GM19025 (cell line): ENCODE data around the gene METTL24.
"Not testable (repeated sequence)": the region's sequence is repeated elsewhere in the genome, so short reads cannot be mapped to it uniquely, and the experiment has no call there.

Source experiments
- ATAC-seq: cut with Tn5 transposase; IDR thresholded peaks from one replicate; pipeline ENCODE4 v1.9.1; 2021; ENCODE audit warnings: mild to moderate bottlenecking, low read depth, moderate library complexity; ENCODE audit not compliant: unreplicated experiment

METTL24 gene

DNA sequence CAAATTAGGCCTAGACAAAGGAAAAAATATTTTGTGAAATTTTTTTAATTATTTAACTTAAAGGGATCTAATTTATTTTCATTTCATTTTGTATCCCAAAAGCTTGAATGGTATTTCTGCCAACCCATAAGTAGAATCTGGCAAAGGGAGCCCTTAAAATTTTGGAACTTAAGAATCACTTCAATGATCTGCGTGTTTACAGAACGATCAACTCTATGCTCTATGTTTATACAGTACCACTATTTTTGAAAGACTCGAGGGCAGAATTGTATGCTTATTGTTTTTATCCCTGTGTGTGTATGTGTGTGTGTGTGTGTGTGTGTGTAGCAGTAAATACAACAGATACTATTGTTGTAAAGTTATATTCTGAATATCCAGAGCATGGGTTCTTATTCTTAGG, 39.2 kb downstream of the METTL24 start:
- ATAC-seq, result no peak

DNA sequence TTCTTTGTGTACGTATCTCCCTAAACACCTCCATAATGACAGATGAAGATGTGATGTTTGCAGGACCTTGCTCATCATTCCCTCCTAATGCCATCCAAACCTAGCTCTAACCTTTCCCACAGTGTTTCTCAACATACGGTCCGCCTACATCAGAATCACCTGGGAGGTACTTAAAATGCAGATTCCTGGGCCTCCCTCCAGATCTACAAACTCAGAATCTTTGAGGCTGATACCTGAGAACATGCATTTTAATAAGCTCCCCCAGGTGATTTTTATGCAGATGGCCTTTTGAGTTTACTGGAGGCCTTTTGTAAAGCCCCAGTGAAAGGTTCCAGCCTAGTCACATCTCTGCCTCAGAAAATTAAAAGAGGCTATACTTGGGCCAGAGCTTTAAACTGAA, 40.5 kb downstream of the METTL24 start:
- ATAC-seq, result no peak

DNA sequence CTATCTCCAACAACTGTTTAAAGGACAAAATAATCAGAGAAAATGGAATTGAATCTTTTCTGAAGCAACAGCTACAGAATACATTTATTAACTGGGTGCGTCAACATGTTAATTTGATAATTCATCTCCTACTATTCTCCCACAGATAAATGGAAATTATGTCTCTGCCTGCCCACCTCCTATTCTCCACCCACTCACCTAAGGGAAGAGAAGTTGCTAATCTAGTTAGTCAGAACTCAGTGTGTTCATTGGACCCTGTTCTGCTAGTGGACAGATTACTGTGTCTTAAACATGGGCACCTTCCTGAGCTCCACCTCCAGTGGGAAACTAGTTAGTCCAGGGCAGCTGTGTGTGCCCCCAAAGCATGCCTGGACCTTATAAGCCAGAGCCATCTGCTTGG, 41.0 kb downstream of the METTL24 start:
- ATAC-seq, result no peak

DNA sequence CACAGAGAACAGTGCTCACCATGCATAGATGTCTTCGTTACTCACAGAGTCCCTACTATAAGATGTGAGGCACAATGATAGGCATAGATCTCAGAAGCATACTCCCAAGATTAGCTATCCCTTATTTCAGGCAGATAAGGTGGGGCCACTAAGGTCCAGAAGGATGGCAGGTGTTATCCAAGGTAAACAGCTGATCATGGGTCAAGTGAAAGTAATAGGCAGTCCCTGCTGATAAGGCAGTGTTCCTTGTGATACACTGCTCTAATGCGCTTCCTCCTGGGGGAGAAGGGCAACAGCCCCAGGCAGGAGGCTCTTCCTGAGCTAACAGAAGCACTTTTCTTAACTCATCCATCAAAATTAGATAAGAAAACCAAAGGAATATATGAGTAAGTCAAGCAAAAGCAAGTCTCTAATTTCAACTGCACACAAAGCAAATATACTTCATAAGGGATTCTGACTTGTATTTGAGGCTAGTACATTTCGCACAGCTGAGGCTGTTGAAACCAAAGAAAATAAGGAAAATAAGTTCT, 42.2 kb downstream of the METTL24 start:
- no peak for ATAC-seq

DNA sequence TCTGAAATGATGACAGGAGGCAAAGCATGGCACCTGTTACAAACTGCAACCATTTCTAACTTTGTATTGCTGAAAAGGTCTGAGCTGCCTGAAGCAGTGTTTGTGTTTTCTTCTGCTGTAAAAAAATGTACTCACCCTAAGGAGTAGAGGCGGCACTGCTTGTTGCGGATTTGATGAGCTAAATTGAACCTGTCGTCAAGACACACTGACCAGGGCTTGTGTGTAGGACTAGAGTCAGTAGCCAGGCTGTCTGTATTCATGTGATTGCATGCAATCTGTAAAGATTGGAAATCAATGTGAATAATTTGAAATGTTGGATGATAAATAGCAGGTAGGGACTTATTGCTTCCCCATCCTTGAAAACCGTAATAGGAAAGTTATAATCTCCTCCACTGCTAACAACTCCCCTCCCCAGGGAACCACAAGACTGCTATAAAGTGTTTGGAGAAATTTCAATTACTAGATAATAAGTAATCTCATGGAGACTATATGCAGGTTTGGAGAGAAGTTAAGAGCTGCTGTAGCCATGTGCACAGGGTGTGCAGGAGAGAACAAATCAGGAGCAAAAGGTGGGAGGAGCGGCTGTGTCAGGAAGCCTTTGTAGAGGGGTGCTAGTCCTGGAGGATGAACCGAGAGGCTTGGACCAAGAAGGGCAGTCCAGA, 42.8 kb downstream of the METTL24 start:
- ATAC-seq, result no peak

DNA sequence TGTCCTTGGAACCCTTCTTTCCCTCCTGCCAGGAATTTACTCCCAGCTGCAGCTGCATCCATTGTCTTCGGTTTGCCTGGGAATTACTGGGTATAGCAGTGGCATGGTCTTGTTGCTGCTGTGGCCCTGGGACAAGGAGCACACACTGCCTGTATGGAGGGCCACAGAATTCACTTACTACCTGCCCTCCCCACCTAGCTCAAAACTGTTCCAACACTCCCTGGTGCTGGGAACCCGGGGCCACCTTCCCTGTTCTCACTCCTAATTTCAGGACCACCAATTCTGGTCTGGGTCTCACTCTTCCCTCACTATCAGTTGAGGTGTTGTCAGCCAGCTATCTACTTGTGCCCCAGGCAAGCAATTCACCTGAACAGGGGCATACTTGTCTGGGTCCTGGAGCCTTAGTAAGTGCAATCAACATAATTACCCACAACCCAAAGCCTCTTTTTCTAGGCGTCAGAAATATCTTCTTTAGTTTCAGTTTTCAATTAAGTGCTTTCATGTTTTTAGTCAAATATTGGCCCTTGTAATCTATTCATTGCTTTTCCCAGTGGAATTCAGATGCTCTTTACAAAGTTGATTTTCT, 47.2 kb downstream of the METTL24 start:
- ATAC-seq, result no peak

DNA sequence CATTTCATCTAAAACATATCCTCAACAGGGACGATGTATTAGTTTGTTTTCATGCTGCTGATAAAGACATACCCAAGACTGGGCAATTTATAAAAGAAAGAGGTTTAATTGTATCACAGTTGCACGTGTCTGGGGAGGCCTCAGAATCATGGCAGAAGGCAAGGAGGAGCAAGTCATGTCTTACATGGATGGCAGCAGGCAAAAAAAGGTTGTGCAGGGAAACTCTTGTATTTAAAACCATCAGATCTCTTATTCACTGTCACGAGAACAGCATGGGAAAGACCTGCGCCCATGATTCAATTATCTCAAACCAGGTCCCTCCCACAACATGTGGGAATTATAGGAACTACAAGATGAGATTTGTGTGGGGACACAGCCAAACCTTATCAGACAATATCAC, 48.7 kb downstream of the METTL24 start:
- ATAC-seq, result not testable (repeated sequence)

DNA sequence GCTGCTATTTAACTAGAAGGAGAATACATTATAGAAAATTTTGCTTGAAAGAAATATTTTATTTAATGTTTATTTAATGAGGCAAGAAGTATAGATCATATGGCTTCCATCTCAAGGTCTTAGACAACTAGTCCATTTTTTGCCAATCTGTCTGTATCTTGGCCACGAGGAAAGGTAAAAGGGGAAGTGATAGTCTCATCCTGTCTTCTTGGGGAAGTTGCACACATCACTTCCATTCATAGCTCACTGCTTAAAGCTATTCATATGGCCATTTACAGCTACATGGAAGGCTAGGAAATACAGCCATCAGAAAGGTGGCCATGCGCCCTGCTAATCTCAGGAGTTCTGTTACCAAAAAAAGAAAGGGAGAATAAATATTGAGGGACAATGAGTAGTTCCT, 50.8 kb downstream of the METTL24 start:
- ATAC-seq, result no peak

DNA sequence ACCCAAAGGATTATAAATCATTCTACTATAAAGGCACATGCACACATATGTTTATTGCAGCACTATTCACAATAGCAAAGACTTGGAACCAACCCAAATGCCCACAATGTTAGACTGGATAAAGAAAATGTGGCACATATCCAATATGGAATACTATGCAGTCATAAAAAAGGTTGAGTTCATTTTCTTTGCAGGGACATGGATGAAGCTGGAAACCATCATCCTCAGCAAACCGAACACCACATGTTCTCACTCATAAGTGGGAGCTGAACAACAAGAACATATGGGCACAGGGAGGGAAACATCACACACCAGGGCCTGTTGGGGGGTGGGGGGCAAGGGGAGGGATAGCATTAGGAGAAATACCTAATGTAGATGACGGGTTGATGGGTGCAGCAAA, 52.3 kb downstream of the METTL24 start:
- not testable (repeated sequence) for ATAC-seq

DNA sequence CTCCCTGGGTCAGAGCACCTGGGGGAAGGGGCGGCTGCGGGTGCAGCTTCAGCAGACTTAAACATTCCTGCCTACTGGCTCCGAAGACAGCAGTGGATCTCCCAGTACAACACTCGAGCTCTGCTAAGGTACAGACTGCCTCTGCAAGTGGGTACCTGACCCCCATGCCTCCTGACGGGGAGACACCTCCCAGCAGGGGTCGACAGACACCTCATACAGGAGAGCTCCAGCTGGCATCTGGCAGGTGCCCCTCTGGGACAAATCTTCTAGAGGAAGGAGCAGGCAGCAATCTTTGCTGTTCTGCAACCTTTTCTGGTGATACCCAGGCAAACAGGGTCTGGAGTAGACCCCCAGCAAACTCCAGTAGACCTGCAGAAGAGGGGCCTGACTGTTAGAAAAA, 54.5 kb downstream of the METTL24 start:
- ATAC-seq, result not testable (repeated sequence)

DNA sequence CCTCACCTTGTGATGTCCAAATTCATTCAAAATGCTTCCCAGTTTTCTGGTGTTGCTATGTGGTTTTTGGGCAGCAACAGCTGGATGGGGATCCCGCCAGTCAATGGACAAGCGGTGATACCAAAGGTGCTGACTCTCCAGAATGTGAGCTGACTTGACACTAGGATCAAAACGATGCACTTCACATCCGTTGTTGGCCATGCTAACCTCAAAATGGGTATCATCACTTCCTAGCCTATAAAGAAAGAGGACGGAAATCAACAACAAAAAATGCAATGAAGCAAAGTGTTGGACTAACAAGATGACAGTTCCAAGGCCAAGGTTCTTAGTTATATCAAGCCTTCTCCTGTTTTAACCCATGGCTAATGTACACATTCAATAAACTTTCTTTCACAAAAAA, 59.2 kb downstream of the METTL24 start:
- no peak for ATAC-seq

DNA sequence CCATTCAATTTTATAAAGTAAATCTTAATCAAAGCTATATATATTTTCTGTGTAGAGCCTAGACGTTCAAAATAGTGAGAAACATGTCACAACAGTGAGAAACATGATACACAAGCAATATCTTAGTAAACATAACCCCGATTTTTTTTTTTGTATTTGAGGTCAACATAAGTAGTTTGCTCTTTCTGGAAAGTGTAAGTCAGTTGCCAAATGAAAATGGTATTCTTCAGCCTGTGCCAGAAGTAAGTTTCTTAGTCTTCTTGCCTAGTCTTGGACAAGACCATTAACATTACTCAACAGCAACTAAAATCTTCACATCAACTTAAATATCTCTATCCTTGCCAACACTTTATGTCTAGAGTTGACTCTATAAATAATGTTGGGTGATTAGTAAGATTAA, 59.7 kb downstream of the METTL24 start:
- ATAC-seq, result no peak

DNA sequence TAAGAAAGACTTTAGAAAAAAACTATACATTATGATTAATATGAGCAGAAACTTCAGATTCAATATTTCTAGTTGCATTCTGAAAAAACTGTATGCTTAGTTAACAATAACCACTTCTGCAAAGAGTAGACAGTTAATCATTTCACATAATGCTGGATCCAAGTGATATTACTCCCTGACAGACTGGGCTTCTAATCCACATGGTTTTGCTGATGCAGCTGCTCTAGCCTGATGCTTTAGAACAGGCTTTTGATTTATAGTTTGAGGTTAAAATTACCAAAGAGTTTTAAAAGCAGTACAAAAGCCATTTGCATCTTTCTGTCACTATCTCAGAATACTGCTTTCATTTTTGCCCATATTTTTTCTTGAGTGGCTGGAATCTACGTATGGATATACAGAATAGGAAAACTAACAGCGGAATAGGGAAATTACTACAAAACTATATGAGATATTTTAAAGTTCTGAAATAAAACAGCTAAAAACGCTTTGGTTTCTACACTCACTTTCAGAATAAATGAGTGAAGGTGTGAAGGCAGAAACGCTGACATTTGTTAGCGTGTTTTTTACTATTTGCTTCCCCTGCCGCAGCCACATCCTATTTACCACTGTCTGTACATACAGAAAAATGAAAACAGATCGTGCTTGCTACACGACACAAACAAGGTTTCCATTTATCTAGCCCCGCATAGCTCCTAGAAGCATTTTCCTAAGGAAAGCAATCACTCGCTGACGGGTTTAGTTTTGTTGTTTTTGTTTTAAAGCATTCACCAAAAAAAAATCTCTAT, 61.7 kb downstream of the METTL24 start:
- no peak for ATAC-seq

DNA sequence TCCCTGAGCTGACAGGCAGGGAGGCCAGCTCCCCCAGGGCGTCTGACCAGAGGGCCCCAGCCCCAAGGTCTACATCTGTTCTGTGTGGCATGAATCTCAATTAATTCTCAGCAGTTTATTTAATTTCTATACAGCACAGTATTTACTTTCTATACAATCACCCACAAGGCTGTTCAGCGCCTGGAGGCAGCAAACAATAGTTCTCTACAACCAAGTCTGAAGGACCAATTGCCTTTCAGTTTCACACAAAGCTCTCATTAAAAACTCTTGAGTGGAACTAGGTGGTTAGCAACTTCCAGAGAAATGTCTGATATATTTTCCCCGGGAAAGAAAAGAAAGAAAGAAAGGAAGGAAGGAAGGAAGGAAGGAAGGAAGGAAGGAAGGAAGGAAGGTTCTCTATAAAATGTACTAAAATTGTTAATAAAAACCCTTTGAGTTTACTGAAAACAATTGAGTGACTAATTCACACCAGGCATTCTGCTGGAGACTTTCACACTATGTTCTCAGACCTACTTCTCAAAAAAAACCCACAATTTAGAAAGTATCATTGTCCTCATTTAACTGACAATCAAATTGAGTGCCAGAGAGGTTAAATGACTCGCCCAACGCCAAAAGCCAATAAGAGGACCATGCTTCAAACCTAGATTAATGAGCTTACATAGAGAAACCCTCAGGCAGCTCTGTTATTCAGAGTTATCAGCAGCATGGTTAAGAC, 62.5 kb downstream of the METTL24 start:
- no peak for ATAC-seq

DNA sequence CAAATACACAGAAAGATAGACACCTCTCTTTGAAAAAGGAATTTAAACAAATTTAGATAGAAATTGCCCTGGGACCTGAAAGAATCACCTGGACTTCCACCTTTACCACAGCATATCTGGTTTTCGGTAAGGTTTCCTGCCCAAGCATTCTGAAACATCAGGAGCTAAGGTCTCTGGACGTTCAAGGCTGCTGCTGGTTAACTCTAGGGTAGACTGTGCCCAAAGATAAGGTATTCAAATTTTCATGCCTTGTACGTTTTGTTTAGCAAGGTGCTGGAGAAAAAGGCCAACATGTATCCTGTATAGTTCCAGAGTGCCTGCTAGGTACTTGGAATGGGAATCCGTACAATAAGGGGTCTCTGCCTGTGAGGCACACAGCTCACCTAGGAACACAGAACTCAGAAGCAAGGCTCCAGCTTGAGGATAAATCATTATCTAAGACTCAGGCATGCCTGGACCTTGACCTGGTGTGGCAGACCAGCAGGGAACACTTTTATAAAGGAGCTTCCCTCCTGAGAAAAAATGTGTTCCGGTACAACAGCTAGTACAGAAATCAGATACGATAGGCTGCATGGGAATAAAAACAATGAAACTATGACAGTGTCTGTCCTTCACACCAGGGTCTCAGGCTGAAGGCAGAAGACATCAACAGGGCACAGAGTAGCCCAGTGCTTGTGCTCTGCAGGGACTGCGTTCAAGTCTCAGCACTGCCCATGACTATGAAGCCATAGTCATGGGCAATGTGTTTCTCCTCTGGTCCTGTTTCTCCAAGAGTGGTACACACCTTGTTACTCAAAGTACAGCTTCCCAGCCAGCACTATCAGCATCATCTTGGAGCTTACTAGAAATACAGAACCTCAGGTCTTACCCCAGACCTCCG, 70.4 kb downstream of the METTL24 start:
- ATAC-seq, result no peak

DNA sequence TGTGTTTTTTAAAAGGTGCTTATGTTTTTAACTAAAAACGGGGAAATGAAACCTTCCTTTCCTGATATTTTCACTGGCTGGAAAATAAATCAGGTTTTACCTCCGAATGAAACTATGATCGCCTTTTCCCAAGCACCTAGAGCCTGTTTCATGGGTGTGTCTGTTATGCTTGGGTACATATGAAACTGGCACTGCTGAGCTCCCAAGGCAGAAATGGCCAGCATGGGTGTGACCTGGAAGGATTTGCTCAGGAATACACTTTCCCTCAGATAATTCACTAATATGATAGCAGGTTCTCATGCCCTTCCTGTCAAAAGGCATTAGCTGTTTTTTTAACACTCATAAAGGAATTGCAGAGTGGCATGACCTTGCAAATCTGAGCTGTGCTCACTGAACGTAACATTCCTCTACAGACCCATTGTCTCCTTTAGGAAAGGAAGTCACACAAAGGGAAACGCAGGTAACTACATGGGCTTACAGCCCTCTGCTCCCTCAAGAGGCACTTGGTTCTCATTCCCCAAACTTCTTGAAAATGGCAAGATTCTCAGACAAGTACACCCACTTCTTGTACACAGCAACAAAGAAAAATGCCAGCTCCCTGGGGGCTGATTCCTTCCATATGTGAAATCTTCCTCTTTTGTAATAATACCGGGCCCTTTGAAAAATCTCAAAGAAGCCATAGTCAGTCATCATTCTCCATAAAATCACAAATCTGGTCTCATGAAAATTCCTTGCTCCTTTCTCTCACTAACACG, 72.7 kb downstream of the METTL24 start:
- ATAC-seq, result no peak

DNA sequence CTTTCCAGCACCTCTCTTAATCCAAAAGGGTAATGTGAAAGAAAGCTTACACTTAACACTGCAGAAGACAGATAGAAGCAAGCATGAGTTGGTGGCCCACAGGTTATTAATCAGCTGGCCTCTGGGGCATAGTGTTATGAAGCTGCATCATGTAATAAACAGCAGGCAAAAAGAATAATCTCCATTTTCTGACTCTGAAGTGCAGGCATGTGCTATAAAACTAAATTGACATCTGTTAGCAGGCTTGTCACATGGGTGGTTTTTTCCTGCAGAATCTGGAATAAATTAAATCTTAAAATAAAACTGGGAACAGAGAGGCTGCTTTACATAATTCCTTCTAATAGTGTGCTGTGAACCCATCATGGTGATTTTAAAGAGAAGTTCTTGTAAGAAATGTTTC, 73.3 kb downstream of the METTL24 start:
- ATAC-seq, result no peak

DNA sequence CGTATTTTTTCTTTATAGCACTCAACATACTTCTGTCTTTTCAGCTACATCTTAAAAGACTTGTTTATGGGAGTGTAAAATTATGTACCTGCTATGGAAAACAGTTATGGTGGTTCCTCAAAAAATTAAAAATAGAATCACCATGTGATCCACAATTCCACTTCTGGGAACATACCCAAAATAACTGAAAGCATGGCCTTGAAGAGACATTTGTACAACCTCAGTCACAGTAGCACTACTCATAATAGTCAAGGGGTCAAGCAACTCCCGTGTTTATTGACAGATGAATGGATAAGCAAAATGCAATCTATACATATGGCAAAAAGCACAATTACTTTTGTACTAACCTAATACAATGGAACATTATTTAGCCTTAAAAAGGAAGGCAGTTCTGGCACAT, 74.5 kb downstream of the METTL24 start:
- no peak for ATAC-seq

DNA sequence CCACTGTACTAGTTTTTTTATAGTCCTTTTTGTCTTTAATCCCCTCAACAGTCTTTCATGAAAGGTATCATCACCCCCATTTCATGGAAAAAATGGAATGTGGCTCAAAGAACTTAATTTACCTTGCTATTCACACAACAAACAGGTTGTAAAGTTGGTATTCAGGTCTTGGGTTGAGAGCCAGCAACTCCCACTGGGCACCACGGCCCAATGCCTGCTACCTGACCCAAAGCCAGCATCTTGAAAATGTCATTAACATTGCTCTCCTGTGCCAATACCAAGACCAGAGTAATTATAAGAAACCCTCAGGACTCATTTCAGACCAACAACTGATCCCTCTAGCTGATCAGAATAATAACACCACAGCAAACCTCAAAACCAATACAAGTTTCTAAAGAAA, 75.7 kb downstream of the METTL24 start:
- no peak for ATAC-seq
